HG03432 (cell line): ENCODE results near the gene ADGRA3.
"Not testable (repeated sequence)": the region's sequence is repeated elsewhere in the genome, so short reads cannot be mapped to it uniquely, and the experiment has no call there.

Experiments used
- ATAC-seq: cut with Tn5 transposase; IDR thresholded peaks from one replicate; pipeline ENCODE4 v1.9.1; 2021; ENCODE audit warnings: mild to moderate bottlenecking, moderate library complexity; ENCODE audit not compliant: unreplicated experiment

The ADGRA3 gene

DNA sequence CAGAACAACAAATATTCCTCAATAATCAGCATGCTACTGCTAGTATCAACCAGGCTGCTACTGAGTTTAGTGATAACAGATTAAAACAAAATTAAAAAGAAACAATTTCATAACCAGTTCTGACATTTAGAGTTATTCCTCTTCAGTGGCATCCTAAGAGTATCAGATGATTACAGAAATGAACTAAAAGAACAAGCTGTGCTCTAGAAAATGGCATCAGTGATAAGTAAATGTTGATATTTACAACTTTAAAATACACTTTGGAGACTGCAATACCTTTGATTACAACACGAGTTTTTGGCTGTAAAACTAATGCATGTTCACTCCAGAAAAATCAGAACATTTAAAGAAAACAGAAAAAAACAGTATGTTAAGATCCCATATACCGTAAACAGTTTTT lies 72.9 kb downstream of the ADGRA3 start:
- ATAC-seq = no peak

DNA sequence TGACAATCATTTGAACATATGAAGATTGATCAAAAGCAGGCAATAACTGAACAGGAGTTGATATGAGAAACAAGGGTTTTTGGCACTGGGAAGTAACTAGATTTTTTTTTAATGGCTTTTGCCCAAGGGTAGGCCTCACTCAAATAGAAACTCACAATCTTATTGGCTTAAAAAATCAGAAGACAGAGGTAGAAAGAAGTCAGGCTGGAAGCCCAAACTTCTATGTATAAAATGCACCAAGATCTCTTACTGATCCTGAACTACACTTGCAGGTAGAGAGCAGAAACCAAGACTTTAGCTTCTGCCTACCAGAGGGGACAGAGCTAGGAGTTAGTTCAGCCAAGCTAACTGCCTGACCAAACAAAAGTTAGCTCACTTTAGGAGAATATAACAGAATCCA lies 74.9 kb downstream of the ADGRA3 start:
- no peak for ATAC-seq

DNA sequence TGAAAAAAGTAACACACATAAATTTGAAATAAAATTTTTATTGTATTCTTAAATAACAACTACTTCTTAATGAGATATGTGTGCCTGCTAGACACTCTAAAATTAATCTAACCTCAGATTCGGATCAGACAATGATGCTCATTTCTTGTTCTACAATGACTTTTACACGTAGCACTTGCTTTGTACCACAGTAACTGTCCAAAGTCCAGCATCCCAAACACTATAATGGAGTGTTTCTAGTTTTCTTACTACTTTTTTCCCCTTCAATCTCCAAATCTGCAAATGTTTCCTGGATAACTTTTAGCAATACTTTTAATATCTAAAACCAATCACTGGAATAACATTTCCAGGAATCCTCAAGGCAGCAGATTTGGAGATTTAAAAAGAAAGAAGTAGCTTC lies 75.9 kb downstream of the ADGRA3 start:
- no peak for ATAC-seq

DNA sequence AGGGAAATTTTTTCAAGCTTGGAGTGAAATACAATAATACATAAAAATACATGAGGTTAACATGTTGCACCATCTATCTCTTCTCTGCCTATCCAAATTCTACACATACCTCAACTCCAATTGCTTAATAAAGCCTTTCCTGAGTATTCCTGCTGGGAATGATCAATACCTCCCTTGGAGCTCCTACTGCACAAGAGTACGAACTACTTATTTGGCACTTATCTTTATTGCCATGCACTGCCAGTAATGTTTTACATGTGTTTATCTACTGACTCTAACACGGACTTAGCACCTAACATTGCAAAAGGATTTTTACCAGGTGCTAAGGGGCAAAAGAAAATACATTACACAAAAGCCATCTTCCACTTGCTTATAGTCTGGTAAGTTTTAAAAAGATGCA lies 80.2 kb downstream of the ADGRA3 start:
- no peak for ATAC-seq

DNA sequence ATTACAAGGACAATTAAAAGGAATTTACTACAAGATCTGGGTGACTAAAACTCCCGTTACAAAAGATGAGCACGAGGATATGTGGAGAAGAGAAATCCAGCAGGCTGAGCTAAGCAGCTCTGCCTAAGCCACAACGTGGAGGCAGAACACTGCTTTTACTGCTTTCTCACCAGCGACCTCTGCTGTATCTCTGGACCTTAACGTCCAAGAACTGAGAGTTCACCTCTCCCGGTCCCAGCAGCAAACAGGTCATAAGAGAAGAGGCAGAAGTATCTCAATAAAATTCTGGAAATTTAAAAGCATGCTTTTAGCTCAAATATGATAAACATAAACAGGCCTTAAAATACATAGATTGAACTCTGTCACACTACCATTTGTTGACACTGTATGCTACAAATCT lies 81.0 kb downstream of the ADGRA3 start:
- ATAC-seq = peak; percentile 89

DNA sequence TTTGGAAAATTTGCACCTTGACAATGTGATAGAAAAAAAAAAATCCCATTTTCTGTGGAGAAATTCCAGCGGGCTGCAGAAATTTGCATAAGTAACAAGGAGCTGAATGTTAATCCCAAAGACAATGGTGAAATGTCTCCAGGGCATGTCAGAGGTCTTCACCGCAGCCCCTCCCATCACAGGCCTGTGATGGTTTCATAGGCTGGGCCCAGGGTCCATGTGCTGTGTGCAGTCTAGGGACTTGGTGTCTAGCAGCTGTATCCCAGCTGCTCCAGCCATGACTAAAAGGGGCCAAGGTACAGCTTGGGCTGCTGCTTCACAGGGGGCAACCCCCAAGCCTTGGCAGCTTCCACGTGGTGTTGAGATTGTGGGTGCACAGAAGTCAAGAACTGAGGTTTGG lies 85.2 kb downstream of the ADGRA3 start:
- ATAC-seq = no peak

DNA sequence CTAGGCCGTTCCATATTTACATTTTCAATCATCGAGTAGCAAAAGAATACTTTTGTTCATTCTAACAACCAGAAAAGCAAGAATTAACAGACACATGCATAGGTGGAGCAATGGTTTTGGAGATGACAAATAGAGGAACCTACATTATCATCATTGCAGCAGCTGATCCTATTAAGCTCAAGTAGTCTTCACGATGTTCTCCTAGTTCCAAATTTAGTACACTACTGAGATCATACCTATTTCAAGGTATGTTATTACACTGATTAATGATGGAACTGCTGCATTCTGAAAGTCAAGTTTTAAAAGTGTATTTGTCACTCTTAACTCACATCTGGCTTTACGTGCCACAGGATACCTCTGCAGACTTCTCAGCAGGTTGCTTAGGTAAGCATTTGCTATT lies 87.4 kb downstream of the ADGRA3 start:
- no peak for ATAC-seq

DNA sequence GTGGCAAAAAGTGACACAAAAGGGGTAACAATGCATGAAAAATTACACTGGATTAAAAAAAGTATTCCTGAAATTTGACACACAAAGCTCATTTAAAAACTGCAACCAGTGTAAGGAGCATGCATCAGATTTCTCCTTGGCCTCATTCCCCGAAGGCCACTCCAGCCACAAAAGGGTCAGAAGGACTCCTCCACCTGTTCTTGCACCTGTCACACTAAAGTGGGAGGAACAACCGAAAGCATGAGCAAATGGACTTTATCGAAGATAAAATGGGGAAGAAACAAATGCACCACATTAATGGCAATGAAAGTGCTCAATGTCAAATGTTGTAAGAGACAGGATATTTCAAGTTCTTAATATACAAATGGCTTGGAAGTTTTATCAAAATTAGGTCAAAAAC lies 88.2 kb downstream of the ADGRA3 start:
- no peak for ATAC-seq

DNA sequence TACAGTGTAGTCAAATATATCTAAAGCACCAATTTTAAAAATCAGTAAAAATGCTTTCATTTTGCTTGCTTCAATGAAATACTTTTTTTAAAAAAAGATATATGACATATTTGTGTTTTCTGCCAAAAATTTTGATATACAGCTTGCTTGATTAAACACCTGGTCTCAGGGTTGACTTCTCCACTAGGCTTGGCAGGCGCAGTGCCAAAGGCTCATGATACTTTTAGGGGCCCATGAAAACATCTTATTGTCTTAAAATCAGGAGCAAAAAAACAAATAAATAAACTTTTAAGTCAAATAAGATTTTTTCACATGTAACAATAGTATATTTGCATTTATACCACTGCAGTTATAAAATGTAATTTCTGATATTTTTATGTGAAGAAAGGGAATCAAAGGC lies 95.6 kb downstream of the ADGRA3 start:
- no peak for ATAC-seq

DNA sequence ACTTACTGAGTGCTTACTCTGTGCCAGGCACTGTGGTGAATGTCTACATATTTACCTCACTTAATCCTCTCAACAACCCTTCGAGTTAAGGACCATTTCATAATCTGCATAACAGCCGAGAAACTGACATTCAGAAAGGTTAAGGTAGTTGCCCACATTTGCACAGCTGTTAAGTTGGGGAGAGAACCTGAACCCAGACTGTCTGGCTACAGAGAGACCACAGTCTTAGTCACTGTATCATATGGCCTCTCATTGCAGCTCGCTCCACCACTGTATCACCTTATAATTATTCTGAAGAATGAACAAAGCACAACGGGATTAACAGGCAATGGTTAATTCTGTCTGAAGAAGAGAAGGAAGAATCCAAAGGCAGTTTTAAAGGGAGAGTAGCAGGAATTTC lies 98.5 kb downstream of the ADGRA3 start:
- ATAC-seq = no peak

DNA sequence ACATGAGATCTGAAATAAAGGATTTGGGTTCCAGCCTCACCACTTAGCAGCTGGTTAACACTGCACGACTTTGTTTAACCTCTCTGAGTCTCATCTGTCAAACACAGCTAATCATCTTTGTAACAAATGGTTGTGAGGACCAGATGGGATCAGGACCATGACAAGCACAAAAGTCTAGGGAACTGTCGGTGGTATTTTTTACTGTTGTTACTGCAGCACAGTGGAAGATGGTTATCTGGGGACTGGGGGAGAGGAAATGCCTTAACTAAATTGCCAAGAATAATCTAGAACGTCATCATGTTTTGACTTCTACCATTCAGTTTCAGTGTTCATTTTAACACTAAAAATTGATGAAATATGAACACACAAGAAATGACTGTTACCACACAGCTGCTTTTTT lies 99.5 kb downstream of the ADGRA3 start:
- no peak for ATAC-seq

DNA sequence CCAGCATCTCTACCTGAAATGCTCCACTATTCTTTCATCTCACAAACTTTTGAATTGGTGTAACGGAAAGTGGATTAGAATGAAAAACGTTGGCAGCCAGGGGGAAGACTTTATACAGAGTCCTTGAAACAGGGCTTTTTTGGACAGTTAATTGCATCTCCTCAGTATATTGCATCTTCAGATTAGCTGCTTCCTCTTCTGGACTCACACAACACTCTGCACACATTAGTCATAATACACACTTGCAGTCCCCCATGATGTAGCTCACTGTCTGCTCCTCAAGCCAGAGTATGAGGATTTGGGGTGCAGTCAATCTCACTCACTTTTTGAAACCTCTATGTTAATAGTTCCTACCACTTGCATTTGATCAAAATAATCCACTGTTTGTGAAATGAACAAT lies 101.0 kb downstream of the ADGRA3 start:
- ATAC-seq = no peak

DNA sequence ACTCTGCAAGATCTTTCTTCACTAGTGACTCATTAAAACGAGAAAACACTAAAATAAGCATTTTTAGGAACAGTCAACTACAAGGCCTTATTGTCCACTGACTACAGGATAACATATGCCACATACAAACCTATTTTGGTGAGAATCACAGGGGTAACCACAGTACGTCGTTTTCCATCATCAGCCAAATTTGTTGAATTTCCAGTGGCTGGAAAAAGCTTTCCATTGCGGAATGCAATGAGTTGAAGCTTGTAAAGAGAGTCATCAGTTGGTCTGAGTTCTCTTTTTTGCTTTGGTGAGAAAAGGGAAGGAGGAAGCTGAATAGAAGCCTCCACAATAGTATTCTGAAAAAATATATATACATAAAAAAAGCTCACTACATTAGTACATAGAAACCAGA lies 102.4 kb downstream of the ADGRA3 start:
- ATAC-seq = no peak

DNA sequence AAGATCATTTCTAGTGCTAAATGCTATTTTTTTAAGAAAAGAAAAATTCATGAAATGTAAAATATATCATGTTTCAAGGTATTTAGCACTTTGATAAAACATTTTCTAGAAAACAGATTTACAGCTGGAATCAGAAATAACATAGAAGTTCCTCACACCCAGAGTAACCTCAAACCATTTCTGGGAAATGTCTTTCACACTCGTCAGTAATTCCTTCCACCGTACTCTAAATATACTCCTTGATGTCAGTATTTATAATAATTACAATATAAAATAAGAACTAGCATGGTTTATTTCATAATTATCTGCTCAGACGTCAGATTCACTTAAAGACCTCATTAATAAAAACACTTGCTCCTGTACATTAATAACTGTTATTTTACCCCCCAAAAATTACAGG lies 103.9 kb downstream of the ADGRA3 start:
- no peak for ATAC-seq

DNA sequence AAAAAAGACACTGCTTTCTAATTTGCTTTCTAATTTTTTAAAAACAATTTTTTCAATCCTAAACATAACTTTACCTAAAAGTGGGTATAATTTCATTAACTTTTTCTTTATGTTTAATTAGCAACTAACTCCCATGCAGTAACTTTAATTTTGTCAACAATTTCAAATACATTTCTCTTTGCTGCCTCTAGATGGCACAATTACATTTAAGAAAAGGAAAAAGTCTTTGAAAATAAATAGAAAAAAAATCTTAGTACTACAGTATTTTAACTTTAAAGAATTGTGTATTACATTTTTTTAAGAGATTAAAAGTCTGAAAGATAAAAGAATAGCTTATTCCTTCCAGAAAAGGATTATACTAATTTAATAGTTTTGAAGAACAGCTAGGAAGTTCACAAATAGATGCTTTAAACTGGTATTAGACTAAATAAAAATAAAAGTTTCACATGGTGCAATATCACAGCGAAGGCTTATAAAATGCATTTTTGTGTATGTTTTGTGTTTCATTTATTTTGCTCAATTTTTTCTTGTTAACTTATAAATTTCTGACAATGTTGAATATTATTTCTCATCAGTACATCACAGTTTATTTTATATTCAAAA lies 105.1 kb downstream of the ADGRA3 start:
- no peak for ATAC-seq

DNA sequence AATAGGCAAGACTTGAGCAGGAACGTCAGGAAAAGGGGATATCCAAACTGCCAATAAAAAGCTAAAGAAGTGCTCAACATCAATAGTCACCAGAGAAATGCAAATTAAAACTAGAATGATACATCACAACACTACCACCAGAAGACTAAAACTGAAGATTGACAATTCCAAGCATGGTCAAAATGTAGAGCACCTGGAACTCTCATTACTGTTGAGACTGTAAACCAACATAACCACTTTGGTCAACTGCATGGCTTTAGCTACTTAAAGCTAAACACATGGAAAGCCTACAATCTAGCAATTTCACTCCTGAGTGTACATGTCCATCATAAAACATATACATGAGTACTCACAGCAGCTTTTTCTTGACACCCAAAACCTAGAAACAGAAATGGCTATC lies 107.4 kb downstream of the ADGRA3 start:
- ATAC-seq = no peak

DNA sequence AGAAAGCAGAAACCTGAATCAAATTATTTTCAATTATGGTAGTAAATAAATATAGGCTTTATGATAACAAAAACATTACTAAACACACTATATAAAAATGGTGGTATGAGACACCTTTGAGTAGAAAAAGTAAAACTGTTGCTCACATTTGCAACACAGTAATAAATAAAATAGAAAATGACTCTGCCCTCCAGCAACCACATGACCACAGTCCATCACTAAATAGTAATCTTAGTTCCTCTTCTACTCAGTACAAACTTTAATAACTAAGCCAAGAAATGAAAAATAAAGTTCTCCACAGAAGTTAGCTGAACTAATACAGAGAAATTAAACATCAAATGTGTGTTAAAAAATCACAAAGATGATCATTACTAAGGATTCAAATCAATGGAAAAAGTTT lies 108.5 kb downstream of the ADGRA3 start:
- ATAC-seq = peak; percentile 54

DNA sequence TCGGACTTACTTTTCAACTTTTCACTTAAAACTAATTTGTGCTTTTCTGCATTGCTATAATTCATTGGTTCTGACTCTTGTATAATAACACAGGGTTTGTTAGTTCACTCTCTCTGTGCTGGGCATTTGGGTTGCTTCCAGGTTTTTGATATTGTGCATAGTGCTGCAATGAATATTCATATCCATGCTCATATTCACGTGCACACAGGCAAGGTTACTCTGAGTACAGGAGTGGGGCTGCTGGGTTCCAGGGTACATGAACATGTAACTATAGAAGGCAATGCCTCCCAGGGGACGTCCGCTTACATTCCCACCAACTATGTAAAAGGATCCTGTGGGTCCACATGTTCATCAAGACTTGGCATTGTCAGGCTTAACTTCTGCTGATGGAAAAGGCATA lies 117.2 kb downstream of the ADGRA3 start:
- no peak for ATAC-seq

DNA sequence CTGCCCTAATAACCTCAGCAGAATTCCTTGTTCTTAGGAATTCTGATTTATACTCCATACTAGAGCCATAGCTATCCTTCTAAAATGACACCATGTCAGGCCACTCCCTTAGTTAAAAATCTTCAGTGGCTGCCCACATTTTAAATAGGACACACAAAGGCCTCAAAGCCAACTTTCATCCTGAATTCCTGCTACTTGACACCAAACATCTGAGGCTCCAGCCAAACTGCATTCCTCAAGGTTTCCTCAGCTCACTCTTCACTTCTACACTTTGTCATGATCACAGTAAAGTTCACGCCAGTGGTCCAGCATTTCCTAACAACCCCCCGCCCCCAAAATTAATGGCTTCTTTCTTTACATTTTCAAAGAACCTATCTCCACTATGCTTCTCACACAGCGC lies 124.3 kb downstream of the ADGRA3 start:
- no peak for ATAC-seq

DNA sequence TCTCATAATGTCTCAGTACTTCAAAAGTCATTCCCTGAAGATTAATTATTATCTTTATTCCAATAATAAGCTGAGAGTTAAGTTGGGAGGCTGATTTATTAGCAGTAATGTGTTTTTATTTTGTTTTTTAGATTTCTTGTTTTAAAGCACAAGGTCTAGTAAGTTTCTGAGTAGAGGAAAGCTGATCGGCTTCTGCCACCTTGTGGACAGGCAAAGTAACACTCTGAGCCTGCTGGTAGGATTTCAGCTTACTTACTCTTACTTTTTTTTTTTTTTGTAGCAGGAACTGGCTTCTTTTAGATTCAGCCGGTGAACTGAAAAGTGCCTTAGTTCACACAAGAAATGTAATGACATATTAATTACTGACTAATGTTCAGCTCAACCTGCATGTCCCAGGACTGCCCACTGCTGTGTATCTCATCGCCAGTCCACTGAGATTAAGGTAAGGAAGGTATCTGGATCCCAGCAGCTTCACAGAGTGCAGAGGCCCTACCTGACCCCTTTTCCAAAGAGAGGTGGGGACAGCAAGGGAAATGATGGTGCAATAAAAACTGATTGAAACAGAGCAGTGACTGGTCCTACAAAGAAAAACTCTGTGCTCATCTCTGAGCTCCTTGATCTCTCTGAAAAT lies 126.5 kb downstream of the ADGRA3 start:
- peak; percentile 79 for ATAC-seq

DNA sequence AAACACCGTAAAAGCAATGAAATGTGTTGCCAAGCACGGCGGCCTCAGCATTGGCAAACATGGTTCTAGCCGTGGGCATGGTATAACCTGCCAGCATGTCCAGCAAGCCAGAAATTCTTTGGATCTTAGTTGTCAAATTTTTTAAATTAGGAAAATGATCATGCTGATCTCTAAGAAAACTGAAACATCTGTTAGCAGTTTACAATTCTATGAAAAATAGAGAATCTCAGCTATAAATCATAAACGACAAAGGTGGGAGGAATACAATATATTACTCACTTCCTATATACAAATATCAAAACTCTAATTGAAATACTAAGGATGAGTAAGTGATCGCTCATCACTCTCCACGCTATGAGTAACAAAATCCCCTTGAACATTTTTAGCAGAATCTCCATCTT lies 130.3 kb downstream of the ADGRA3 start:
- no peak for ATAC-seq

DNA sequence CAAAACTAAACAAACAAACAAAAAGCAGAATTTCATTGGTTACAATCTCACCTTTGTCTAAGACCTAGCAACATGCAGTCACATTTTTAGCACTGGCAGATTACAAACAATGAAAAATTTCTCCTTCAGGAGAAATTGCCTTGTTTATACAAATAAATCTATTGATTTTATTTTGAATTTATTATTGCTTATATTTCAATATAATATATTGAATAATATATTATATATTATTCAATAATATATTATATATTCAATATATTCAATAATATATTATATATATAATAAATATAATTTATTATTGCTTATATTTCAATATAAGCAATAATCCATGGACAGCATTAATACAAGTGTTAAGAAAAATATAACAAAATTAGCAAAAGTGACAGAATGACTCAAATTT lies 131.7 kb downstream of the ADGRA3 start:
- ATAC-seq = no peak

DNA sequence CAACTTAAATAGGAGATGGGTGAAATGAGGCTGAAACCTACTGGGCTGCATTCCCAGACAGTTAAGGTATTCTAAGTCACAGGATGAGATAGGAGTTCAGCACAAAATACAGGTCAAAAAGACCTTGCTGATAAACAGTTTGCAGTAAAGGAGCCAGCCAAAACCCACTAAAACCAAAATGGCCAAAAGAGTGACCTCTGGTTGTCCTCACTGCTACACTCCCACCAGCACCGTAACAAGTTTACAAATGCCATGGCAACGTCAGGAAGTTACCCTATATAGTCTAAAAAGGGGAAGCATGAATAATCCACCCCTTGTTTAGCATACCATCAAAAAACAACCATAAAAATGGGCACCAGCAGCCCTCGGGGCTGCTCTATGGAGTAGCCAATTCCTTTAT lies 133.7 kb downstream of the ADGRA3 start:
- ATAC-seq = not testable (repeated sequence)
